ENCODE results near the gene FHOD3. TPM values are rescaled to one million over a fixed set of nuclear protein-coding genes. Genes with fewer than 3 reads are reported as not detected.
"Not testable (repeated sequence)": the region's sequence is repeated elsewhere in the genome, so short reads cannot be mapped to it uniquely, and the experiment has no call there.

The FHOD3 gene
- total RNA-seq, 1 donor from 2014 or later = 33.3 TPM

DNA sequence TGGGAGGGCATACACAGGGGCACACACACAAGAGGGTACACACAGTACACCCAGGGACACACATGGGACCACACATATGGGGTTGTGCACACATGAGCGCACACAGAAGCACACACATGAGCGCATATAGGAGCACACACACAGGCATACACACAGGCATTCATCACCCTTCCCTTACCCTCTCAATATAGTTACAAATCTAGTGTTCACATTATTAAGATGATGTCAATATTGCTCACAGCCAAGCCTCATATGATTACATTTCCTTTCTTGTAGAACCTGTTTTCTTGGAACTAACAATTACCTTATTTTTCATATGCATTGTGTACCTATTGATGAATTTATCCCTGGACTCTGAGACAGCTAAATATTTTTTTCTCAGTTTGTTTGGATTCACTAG lies 156.7 kb downstream of the FHOD3 start:
- no peak for DNase-seq (ENCODE audit: low spot score)
- no peak for ATAC-seq
- intact Hi-C loops (cut with DNase I) = no loop called here

DNA sequence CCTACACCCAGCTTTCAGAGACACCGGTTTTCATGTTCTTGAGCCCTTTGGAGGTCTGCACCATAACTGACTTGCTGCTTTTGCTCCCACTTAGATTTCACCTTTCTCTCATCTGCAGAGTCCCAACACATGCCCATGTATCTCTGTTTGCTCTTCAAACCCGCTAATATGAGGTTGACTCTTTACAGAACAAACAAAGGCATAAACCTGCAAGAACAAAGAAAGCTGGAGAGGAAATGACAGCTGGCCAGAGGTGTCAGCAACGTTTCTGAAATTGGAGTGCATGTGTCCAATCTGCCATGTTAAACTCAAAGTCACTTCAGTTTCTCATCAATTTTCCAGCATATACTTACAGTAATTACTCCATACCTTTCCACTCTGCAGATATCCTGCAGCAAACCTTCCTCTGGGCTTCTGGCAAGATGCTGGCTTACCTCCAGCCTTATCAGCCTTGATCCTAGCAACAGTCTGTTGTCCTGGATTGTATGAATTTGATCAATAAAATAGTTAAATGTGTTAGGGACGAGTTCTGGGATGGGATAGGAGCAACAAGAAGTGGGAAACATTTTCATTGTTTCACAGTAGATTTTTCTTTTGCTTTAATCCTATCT lies 157.4 kb downstream of the FHOD3 start:
- intact Hi-C loops (cut with DNase I) = no loop called here
- DNase-seq (ENCODE audit: low spot score) (no peak), ATAC-seq (no peak)

DNA sequence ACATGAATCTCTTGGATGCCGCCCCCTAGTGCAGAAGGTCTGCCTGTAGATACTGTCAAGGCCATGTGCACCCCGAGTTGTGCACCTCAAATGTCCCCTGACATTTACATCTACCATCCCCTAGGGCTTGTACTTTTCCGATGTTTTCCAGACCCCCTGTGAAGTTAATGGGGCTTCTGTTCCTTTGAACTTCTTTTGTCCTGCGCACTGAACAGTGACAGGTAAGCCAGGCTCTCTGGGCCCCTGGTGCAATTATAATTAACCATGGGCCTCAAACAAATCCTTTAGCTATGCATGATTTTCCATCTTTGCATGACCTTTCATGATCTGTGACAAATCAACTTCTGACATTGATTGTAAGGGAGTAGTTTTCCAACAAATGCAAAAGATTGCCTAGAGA lies 158.4 kb downstream of the FHOD3 start:
- intact Hi-C loops (cut with DNase I) = no loop called here
- ATAC-seq = no peak
- no peak for DNase-seq (ENCODE audit: low spot score)

DNA sequence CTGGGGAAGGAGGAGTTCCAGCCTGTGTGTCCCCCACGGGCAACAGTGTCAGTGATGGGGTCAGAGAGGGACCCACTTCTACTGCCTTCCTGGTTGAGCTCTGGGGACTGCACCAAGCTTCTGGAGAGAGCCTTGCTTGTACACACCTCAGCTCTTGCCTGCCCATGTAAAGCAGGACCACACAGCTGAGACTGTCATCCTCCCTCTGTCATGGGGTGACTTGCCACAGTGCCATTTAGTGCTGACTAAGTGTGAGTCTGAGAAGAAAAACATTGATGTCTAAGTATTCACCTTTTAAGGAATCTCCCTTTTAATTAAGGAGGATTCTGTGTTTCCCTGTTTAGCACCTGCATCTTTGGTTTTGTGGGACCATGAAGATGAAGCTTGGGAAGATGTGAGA lies 159.1 kb downstream of the FHOD3 start:
- DNase-seq (ENCODE audit: low spot score) (no peak), ATAC-seq (no peak)
- intact Hi-C loops (cut with DNase I) = no loop called here

DNA sequence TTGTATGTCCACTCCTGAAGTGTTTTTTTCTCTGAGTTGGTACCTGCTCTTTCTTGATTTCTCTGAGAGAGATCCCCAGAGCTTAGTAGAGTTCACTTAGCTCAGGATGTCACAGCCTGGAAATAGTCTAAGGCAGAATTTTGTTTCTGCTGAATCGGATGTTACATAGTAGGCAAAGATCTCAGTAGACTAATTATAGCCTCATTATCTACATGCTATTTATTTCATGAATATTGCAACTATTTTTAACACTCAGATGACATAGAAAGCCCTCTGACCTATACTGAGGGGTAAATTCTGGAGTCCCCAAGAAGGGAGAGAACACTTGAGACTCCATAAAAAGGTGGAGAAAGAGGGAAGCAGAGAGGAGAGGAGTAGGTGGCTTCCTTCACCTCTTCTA lies 160.2 kb downstream of the FHOD3 start:
- intact Hi-C loops (cut with DNase I) = no loop called here
- ATAC-seq = no peak

DNA sequence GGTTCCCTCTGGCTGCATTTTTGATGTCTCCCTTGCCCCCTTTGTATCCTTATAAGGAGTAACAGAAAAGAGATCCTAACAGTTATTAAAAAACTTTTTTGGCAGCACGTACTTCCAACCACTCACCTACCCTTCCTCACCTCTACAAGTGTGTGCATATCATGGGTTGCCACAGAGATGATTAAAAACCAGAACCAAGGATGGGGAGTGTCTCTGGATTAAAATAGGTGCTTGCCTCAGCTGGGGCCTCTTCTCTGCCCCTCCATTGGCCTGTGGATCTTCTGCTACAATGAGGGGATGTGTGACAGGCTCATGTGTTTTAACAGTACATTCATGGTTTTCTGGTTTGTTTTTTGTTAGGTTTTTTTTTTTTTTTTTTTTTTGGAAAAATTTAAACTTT lies 160.8 kb downstream of the FHOD3 start:
- ATAC-seq (no peak), DNase-seq (ENCODE audit: low spot score) (no peak)
- intact Hi-C loops (cut with DNase I) = no loop called here

More for the DNA sequence above, 160.2 kb downstream of the FHOD3 start:
- no peak for DNase-seq (ENCODE audit: low spot score)

DNA sequence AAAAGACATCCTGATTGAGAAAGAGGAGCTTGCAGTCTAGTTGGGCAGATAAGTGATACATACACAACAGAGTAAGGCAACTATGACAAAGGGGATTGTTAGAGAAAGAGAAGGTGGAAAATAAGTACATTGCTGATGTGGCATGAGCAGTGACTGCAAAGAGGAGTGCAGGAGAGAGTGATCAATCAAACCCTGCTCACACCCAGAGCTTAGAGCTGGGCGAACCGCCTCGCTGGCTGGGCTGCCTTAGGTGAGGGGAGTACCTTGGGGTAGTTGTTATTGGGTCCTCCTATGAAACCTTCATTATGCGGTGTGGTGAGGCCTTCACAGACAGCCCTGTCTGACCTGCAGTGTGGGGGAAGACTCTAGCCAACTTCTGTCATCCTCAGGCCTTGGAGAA lies 161.7 kb downstream of the FHOD3 start:
- intact Hi-C loops (cut with DNase I) = no loop called here
- ATAC-seq = no peak
- DNase-seq (ENCODE audit: low spot score) = no peak

DNA sequence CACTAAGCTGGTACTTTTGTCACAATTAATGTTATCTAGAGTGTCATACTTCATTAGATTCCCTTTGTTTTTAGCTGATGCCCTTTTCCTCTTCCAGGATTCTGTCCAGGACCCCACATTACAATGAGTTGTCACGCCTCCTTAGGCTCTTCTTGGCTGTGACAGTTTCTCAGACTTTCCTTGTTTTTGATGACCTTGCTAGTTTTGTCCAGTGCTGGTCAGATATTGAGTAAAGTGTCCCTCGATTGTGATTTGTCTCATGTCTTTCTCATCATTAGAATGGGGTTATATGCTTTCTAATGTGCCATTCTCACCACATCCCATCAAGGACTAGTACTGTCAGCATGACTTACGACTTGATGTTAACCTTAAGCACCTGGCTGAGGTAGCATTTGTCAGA lies 162.3 kb downstream of the FHOD3 start:
- no peak for ATAC-seq
- intact Hi-C loops (cut with DNase I) = no loop called here
- no peak for DNase-seq (ENCODE audit: low spot score)

DNA sequence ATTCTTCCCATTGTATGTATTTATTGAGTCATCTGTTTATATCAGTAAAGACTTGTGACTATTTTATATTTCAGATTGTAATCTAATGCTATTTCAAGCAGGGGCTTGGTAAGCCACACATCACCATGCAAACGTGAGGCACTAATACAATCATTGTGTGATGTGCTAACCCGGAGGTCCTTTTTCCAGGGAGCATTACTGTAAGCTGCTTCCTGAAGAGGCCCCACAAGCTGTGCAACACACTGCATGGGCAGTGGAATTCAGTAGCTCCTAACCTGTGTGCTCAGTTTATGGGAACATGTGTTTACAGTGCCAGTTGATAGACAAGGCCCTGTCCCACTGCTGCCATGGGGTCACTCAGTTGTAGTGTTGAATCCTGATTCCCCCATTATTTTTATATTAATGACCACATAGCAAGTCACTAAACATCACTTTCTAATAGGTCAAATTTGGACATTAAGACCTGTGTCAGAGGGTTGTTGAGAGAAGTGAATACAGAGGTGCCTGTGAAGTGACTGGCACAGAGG lies 162.9 kb downstream of the FHOD3 start:
- ATAC-seq (no peak), DNase-seq (ENCODE audit: low spot score) (no peak)
- intact Hi-C loops (cut with DNase I) = no loop called here

DNA sequence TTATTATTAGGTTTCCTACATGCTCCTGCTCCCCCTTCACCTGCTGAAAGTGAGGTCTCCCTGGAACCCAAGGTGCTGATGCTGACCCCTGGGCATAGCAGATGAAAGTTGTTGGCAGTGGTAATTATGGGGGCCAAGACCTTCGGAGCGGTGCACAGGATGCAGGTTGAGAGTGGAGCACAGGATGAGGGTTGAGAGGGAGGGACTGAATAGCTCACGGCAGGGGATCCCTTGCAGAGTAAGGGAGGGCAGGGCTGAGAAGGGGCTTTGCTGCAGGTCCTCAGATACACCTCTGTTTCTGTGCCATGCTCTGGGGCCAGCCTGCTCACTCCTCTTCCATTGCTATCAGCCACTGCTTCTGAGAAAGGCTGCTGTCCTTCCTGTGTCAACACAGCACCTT lies 163.3 kb downstream of the FHOD3 start:
- ATAC-seq = no peak
- DNase-seq (ENCODE audit: low spot score) = no peak
- intact Hi-C loops (cut with DNase I) = no loop called here

DNA sequence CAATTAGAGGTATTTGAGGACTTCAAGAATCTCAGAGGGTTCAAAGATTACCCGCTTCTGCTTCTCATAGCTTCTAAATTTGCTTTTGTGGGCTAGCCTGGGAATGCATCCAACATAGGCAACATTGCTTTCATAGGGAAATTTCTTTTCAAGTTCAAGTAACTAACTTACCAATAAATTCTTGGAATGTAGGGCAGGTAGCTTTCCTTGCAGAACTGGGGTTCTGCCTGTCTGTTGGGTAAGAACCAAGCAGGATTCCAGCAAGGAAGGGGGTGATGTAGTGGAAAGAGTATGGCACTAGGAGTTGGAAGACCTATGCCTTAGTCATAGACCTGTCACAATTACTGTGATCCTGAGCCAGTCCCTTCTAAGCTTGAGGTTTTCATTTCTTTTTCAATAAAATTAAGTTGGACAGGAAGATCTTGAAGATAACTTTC lies 164.1 kb downstream of the FHOD3 start:
- intact Hi-C loops (cut with DNase I) = no loop called here
- ATAC-seq (no peak), DNase-seq (ENCODE audit: low spot score) (no peak)

DNA sequence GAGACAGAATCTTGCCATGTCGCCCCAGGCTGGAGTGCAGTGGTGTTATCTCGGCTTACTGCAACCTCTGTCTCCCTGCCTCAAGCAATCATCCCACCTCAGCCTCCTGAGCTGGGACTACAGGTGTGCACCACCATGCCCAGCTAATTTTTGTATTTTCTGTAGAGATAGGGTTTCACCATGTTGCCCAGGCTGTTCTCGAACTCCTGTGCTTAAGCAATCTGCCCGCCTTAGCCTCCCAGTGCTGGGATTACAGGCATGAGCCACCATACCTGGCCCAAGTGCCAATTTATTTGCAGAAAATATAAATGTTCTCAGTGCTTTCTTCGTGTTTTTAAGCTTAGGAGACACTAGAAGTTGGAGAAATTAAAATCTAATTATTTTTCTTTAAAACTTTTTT lies 166.0 kb downstream of the FHOD3 start:
- ATAC-seq; DNase-seq (ENCODE audit: low spot score); intact Hi-C loops (cut with DNase I): not testable (repeated sequence)

DNA sequence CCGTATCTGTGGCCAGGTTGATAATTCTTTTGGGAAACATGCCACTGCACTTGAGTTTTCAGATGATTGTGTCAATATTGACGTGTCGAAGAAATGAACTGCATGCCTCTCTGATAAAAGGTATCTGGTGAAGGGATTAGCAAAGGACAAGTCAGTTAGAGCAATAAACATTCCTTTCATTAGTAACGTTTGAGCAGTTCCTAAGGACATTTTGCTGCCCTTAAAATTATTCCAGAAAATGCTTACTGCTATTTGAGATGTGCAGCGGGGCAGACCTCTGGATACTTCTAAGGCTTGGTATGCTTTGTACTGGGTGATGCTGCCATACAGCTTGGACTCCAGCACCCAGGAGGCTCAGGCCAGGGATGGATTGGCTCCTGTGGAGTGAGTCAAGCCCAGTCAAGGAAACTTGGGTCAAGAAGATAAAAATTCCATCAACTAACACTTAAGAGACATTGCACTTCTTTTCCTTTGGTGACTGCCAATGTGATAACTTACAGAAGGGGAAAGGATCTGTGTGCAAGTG lies 166.7 kb downstream of the FHOD3 start:
- no peak for ATAC-seq
- intact Hi-C loops (cut with DNase I) = no loop called here
- no peak for DNase-seq (ENCODE audit: low spot score)

DNA sequence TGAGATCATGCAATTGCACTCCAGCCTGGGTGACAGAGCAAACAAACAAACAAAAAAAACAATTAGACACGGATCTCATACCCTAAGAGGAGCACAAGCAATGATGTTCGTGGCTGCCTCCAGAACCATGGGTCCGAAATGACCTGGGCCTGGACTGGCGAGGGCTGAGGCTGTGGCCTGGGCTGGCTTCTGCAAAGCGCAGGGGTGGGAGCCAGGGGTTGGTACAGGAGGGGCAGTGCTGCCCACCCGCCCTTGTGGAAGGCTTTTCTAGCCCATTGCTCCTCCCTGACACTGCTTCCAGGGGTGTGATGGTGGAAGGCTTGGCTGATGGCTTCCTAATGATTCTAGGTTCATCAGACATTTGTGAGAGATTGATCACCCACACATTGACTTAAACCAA lies 167.8 kb downstream of the FHOD3 start:
- ATAC-seq (no peak), DNase-seq (ENCODE audit: low spot score) (no peak)
- intact Hi-C loops (cut with DNase I) = no loop called here

DNA sequence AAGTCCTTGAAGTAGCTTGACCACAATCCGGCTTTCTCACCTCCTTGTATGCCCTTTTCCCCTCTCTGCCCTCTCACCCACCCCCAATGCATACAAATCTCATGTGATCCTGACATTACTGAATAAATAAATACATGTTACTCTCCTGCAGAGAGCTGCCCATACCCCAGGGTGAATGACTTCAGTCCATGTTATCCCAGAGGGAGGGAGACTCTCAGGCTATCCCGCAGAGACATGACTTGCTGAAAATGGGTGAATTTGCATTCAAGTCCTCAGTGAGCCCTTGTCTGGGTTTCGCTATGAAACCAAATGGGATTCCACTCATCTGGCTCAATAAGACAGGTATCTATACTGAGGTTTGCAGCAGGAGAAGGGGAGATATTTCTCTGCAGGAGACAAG lies 168.5 kb downstream of the FHOD3 start:
- no peak for ATAC-seq
- intact Hi-C loops (cut with DNase I) = no loop called here
- no peak for DNase-seq (ENCODE audit: low spot score)

DNA sequence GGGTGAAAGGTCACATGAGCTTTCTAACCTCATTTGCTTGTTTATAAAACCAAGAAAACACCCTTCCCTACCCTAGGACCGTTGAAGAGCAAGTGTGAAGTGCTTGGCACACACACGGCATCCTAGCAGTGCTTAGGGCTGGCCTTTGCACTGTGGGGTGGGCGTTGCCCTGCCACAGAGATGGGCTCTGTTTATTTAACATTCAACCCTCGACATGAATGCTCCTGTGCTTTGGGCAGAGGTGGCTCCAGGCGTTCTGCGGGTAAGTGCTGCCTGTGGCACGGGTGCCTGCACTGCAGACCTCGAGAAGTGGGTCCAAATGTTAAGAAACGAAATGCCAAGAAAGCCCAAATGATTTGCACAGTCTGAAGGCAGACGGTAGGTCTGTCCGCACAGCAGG lies 170.1 kb downstream of the FHOD3 start:
- no peak for DNase-seq (ENCODE audit: low spot score)
- intact Hi-C loops (cut with DNase I) = no loop called here
- no peak for ATAC-seq

DNA sequence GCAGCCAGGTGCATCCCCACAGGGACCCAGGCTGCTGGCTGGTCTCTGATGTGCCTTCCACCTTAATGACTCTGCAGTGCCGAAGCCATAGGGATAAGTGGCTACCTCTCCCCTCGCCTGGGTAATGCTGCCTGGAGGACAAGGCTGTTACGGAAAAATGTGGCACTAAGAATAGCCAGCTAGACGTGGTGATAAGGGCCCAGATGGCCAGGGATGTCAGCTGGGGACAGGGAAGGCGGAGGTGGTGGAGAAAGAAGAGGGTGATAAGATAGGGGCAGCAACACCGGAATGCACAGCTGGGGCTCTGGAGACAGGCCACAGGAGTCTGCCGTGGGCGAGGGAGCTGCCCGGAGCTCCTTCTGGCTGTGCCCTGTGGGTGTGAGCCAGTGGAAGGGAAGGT lies 170.6 kb downstream of the FHOD3 start:
- no peak for ATAC-seq
- intact Hi-C loops (cut with DNase I) = no loop called here
- DNase-seq (ENCODE audit: low spot score) = no peak

DNA sequence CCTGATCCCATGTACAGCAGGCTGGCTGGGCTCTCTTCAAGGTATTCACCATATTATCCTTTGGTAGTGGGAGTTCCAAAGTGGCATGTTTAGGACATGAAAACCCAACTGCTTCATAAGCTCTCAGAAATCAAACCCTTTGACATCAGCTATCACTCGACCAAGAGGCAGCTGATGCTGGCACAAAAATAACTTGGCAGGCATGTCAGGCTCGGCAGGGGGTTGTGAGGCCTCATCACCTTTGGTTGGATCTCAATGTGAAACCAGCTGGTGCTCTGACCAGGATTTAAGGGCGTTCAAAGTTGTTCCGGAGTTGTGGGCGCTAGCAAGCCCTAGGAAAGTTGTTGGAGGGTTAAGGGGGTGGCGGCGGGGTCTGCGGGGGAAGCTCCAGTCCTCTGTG lies 171.9 kb downstream of the FHOD3 start:
- no peak for DNase-seq (ENCODE audit: low spot score)
- ATAC-seq = no peak
- intact Hi-C loops (cut with DNase I) = no loop called here

DNA sequence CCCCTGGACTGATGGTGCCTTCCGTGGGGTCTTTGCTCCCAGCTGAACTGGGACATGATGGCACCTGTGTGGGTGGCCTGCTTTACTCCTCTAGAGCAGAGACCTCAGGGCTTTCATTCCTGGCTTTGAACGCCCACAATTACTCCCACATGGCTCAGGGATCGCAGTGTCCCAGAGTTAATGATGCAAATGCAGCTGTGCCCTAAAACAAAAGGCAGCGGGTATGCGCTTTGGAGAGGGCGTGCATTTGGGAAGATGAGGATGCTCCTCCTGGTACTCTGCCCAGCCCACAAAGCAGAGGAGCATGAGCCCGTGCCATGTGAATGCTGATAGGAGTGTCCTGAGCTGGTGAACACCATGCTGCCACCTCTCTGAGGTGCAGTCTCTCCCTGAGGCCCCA lies 173.4 kb downstream of the FHOD3 start:
- peak; percentile 24 for ATAC-seq
- intact Hi-C loops (cut with DNase I) = no loop called here
- DNase-seq (ENCODE audit: low spot score) = no peak

DNA sequence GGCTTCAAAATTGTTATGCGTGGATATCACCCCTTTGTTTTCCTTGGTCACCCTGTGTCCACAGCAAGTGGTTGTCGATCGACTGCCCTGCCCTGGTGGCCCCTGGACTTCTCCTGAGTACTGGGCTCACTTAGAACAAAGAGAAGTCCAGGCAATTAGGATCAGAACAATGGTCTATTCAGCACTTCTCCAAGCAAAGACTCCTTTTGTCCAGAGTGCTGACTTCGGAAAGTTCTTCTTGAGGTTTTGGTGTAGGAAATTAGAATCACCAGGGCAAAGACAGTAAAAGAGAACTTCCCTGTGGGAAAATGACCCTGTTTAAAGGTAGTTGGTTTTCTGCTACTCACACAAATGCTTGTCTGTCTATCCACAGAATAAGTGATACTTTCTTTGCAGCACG lies 173.9 kb downstream of the FHOD3 start:
- intact Hi-C loops (cut with DNase I) = no loop called here
- ATAC-seq (peak; percentile 67), DNase-seq (ENCODE audit: low spot score) (no peak)

DNA sequence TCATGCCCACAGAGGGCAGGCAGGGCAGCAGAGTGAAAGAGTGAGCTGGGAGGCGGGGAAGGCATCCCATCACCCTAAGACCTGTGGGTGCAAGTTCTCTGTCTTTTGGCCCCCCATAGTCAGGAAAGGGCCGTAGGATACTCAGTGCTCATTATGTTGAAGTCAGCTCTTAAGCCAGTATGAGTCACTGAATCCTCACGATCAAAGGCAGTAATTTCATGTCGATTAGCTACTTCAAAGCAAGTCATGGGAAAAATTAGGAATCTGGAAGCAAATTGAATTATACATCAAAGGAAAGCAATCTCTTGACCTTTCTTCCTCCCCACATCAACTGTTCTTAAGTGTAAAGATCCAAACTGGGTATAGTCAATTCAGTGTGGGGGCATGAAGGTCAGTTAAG lies 178.9 kb downstream of the FHOD3 start:
- no peak for ATAC-seq
- DNase-seq (ENCODE audit: low spot score) = no peak
- intact Hi-C loops (cut with DNase I) = no loop called here
